SIG-M5 treated with dmso at 0.1 percent for 504 hours (cell line): ENCODE results near the gene NOP53.
"Not testable (repeated sequence)": the region's sequence is repeated elsewhere in the genome, so short reads cannot be mapped to it uniquely, and the experiment has no call there.

Experiments
- DNase-seq: peaks from one replicate; lab custom pipeline; 2025; ENCODE audit not compliant: unreplicated experiment; lab: John Stamatoyannopoulos, UW

Gene NOP53

DNA sequence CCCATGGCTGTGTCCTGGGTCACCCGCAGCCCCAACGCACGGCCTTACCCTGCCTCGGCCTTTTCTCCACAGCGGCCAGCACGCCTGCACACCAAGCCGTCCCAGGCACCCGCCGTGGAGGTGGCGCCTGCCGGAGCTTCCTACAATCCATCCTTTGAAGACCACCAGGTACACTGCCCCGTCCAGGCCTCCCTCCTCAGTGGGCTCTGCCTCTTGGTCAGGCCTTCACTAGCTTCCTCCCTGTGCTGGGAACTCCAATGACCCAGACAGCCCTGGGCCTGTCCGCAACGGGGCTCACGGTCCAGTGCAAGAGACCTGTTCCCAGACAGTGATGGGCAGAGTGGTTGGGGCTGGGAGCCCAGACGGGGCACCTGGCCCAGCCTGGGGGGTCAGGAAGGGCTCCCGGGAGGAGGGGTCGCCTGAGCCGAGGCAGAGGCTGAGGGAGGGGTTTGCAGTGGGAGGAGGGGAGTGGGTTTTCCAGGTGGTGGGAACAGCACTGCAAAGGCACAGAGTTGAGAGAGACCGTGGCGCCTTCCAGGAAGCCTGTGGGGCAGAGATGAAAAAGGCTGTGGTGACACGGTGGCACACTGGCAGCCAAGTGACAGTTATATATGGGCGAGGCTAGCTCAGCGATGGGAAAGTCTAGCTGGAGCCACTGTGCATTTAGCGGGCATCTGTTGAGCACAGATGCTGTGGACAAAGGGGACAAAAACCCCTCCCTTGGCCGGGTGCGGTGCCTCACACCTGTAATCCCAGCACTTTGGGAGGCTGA, 7.3 kb downstream of the NOP53 start:
- no peak for DNase-seq

DNA sequence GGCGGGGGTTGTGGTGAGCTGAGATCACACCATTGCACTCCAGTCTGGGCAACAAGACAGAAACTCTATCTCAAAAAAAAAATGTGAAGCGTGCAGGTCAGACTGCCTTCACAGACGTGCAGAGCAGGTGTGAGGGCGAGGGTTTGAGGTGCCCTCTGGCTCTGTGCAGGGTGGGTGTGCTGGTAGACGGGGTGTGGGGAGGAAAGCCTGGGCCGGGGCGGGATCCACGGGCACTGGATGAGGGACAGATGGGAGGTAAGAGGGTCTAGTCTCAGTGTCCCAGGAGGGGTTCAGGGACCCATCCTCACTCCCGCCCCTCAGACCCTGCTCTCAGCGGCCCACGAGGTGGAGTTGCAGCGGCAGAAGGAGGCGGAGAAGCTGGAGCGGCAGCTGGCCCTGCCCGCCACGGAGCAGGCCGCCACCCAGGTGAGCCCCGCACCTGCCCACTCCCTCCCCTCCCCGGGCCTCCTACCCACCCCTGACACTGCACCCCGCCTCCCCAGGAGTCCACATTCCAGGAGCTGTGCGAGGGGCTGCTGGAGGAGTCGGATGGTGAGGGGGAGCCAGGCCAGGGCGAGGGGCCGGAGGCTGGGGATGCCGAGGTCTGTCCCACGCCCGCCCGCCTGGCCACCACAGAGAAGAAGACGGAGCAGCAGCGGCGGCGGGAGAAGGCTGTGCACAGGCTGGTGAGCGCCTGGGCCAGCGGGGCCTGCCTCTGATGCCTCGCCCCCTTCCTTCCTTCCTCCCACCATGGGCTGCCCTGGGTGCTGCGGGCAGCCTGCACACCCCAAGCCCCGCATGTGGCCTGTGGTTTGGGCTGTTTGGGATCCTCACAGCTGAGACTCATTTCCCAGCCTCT, 9.1 kb downstream of the NOP53 start:
- DNase-seq: no peak

DNA sequence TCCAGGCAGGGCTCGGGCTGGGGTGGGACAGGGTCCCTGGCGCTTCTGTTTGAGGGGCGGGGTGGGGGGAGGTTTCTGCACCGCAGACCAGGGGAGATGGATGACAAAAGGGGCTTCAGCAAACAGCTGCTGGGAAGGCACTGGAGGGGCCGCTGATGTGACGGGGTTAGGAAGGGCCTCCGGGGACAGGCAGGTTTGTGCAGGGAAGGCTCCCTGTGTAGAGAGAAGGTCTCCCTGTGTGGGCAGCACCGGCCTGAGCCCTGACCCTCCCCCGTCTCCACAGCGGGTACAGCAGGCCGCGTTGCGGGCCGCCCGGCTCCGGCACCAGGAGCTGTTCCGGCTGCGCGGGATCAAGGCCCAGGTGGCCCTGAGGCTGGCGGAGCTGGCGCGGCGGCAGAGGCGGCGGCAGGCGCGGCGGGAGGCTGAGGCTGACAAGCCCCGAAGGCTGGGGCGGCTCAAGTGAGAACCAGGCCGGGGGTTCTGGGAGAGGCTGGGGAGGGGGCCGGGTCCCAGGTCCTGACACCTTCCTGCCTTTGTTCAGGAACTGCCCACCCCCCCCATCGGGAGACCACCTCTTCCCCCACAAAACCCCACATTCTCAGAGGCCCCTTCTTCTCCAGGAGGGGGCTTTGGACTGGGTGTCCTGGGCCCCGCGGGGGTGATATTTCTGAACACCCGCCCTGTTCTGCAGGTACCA, 9.9 kb downstream of the NOP53 start:
- no peak for DNase-seq

DNA sequence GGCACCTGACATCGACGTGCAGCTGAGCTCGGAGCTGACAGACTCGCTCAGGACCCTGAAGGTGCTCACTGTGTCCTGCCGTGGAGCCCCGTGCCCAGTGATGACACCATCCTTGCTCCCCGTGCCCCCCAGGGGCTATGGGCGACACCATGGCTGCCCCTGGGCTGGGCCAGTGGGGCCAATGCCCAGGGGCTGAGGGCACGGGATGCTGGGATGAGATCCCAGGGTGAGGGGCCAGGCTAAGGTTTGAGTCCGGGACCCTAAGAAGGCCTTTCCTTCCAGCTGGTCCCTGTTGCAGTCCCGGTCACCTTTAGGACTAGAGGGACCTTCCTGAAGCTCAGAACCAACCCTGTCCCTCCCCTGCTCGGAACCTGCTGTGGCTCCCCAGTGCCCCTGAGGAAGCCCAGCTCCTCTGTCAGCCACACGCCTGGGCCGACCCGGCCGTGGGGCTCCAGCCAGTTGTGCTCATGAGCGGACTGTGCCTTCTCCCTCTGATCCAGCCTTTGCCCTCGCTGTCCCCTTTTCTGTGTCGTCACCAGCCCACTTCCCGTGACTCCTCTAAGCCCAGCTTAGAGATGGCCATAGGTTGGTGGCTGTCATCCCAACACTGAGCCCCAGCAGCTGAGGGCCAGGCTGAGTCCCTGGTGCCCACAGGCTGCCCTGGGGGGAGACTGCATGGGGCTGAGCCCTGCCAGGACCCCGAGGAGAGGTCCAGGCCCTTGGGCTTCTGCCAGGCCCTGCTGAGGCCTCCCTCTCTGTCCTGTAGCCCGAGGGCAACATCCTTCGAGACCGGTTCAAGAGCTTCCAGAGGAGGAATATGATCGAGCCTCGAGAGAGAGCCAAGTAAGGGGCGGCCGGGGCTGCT, 10.6 kb downstream of the NOP53 start:
- no peak for DNase-seq

DNA sequence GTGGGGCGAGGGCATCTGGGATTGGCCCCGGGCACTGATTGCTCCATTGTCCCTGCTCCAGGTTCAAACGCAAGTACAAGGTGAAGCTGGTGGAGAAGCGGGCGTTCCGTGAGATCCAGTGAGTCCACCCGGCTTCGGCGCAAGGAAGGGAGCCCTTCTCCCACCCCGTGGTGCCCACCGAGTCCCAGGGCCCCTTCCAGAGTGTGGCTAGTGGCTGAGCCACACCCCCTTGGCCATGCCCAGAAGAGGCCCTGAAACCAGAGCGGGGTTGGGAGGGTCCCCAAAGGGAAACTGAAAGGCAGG, 11.2 kb downstream of the NOP53 start:
- DNase-seq: no peak

DNA sequence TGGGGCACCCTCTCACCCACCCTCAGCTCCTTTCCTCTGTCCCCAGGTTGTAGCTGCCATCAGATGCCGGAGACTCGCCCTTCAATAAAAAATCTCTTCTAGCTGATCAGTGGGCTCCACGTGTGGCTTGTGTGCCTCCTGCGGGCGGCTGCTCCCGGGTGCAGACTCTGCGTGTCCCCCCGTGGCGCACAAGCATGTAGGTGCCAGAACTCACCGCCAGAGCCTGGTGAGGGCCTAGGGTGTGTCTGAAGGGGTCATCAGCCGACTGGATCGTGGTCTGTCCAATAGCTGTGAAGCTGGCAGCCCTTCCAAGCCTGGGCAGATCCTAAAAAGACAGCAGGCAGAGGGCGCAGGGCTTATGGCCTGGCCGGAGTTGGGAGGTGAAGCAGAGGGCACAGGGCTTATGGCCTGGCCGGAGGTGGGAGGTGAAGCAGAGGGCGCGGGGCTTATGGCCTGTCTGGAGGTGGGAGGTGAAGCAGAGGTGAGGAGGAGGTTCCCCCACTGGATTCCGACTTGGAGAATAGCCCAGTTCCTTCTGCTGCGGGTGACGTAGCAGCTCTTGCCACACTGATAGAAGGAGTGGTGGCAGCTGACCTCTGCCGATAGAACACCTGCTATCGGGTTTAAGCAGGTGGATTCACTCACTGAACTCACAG, 11.7 kb downstream of the NOP53 start:
- no peak for DNase-seq

DNA sequence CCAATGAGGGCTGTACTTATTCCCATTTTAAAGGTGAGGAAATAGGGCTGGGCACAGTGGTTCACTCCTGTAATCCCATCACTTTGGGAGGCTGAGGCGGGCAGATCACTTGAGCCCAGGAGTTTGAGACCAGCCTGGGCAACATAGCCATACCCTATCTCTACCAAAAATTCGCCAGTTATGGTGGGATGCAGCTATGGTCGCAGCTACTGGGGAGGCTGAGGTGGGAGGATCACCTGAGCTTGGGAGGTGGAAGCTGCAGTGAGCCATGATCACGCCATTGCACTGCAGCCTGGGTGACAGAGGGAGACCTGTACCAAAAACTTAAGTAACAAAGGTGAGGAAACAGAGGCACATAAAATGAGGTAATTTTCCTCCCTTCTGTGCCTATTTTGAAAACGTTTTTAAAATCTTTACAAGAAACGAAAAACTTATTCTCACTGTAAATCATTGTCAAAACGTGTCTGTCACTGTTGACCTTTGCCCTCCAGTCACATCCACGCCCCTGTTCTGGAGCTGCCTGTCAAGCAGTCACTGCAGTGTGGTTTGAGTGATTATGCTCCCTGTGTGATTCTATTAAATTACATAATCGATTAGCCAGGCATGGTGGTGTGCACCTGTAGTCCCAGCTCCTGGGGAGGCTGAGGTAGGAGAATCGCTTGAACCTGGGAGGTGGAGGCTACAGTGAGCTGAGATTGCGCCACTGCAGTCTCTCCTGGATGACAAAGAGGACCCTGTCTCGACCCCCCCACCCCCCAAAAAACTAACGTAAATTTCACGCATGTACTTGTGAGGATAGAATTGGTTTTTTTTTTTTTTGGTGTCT, 12.5 kb downstream of the NOP53 start:
- no peak for DNase-seq

DNA sequence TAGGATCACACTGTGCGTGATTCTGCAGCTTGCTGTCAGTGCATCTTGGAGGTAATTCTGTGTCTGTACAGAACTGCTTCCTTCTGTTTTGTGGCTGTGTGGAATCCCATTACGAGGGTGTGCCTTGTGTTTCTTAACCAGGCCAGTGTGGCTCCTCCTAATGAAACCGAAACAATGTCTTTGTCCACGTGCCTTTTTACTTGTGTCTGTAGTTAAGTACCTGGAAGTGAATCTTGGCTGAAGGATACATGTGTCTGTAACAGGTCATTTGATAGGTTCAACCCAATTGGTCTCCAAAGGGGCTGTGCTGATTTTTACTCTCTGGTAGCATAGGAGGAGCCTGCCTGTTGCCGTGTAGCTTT, 13.1 kb downstream of the NOP53 start:
- DNase-seq: no peak

DNA sequence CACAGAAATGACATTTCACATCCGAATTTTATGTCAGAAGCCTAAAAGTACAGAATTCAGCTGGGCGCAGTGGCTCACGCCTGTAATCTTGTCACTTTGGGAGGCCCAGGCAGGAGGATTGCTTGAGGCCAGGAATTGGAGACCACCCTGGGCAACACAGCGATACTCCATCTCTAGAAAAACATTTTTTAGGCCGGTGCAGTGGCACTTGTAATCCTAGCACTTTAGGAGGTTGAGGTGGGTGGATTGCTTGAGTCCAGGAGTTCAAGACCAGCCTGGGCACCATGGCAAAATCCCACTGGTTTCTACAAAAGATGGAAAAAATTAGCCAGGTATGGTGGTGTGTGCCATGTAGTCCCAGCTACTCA, 15.3 kb downstream of the NOP53 start:
- no peak for DNase-seq

DNA sequence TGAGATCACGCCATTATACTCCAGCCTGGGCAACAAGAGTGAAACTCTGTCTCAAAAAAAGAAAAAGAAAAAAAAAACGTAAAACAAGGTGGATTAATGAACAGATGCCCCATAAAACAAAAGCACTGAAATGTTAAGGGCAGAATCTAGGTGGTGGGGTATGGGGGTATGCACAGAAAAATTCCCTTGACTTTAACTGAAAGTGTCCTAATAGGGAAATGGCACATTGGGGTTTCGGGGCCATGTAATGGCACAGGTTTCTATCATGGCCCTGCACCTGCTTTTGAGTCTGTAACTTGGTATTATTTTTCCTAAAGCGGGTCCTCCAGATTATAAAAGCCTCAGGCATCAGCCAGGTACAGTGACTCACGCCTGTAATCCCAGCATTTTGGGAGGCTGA, 16.2 kb downstream of the NOP53 start:
- DNase-seq: no peak

DNA sequence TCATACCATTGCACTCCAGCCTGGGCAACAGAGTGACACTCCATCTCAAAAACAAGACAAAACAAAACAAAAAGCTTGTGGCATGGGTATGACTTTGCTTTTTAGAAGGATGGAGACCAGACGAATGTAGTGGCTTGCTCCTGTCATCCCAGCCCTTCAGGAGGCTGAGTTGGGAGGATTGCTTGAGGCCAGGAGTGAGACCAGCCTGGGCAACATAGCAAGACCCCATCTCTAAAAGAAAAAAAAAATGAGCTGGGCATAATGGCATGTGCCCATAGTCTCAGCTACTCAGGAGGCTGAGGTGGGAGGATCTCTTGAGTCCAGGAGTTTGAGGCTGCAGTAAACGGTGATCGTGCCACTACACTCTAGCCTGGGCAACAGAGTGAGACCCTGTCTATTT, 16.8 kb downstream of the NOP53 start:
- no peak for DNase-seq

DNA sequence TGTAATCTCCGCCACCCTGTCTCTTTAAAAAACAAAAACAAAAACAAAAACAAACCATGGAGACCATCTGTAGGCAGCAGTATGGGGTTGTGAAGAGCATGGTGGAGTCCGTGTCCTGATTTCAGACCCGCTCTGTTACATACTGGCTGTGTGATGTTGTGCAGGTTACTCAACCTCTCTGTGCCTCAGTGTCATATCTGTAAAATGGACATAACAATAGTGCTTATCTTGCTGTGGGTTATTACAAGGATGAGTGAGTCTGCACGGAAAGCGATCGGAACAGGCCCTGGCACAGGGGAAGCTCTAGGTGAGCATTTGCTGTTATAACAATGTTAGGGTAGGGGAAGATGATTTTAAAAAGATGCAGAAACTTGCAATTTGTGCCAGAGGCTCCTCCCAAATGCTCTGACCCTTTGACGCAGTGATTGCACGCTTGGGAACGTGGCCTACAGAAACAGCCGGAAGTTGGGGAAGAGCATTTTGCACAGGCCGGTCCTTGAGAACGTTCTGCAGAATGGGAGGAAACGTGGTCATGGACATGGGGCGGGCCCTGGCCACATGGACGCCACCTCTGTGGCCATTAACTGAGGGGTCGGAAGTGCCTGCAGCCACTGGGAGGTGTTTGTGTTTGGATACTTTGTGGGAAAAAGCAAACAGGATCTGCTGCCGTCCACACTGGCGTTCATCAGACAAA, 17.4 kb downstream of the NOP53 start:
- DNase-seq: no peak

DNA sequence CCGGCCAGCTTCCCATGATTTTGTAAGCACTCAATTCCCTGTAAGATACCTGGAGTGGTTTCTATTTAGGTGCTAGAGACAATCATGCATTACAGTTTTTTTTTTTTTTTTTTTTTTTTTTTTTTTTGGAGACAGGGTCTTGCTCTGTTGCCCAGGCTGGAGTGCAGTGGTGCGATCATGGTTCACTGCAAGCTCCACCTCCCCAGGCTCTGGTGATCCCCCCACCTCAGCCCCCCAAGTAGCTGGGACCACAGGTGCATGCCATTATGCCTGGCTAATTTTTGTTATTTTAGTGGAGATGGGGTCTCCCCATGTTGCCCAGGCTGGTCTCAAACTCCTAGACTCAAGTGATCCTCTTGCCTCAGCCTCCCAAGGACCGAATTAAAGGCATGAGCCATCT, 19.4 kb downstream of the NOP53 start:
- not testable (repeated sequence) for DNase-seq

DNA sequence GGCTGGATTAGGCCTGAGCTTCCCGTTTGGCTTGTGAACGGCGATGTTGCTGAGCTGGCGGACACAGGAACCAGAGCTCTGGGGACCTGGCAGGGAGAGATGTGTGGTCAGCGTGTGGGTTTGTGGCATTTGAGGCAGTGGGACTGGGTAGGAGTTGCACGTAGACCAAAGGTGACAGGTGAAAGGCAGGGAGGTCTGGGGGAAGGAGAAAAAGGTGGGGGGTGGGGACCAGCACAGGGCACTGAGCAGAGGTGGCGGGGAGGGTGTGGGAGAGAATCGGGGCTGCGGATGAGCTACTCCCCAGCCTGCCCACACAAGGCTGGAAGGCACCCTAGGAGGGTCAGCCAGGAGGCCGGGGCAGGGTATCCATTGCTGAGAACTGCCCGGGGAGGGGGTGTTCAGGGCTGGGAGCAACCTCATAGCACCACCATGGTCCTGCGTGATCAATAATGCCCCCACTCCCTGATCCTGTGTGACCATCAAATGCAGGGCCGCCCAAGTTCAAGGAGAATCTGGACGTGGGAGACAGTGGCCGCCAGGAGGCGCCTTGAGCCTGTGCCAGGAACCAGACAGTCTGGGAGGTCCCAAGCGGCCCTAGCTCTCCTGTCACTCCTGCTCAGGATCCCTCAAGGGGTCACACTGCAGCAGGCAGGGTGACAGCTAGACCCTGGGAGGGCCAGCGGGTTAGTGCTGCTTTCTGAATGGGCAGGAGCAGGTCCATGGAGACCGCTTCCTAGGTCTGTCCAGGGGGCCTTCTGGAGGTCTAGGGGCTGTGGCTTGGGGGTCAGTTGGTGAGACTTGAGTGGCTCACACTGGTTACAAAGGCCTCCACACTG, 20.4 kb downstream of the NOP53 start:
- peak; percentile 47 for DNase-seq

DNA sequence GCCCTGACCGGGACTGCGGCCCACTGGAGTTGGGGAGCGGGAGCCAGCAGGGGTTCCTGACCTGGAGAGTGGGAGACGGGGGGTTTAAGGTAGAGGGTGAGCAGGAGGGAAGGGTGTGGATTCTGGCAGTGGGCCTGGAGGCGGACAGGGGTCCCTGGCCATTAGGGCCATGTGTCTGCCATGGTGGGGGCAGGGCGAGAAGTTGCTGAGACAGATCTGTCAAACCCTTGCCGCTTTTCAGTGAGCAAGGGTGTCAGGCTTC, 20.9 kb downstream of the NOP53 start:
- no peak for DNase-seq

DNA sequence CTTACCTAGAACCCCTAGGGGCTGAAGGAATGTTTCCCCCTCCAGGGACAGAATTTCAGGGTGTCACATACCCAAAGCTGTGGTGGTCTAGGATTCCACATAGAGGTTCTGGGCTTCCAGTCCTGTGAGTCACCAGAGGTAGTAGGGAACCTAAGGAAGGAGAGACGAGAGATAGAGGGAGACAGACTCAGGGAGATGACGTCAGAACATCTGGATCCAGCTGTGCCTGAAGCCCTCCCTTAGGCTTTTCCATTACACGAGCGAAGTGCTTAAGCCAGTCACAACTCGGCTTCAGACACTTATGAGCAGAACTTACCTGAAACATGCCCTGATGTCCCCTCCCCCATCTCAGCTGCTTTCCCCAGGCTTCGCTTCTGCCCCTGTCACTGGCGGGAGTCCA, 21.3 kb downstream of the NOP53 start:
- DNase-seq: no peak

DNA sequence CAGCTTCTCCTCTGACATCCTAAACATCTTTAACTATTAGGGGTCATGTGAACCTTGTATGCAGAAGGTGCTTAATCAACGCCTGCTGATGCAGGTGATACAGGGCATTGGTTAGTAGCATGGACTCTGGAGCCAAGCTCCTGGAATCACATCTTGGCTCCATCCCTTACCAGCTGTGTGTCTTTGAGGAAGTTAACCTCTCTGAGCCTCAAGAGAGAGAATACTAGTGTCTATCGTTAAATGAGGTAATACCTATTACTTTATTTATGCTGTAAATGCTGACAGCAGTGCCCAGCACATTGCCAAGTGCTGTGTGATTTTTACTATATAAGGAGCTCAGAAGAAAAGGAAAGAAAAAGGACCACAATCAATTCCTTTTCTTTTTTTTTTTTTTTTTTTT, 22.0 kb downstream of the NOP53 start:
- no peak for DNase-seq

DNA sequence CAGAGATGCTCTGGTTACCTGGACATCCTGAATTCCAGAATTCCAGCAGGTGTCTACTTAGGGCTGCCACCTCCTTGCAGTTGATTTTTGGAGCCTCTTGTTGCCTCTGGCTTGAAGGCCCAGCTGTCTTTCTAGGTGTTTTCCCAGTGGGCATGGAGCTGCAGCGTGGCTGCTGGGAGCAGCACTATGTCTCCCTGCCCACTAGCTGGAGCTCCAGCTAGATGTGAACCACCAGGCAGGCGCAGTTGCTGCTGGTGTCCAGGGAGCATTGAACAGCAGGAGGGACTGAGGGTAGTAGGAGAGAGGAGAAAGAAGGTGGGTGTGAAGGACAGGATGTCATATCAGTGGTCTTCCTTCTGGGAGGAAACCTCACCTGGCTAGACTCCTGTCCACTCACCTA, 23.3 kb downstream of the NOP53 start:
- no peak for DNase-seq

DNA sequence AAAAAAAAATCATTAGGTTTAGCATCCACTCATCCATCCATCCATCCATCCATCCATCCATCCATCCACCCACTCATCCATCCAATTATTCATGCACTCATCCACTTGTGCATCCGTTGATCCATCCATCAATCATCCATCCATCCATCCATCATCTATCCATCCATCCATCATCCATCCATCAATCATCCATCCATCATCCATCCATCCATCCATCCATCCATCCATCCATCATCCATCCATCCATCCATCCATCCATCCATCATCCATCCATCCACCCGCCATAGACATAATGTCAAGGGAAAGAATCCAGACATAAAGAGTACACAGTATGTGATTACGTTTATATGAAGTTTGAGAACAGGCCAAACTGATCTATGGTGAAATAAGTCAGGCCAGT, 24.2 kb downstream of the NOP53 start:
- no peak for DNase-seq
